Ramos (cell line): ENCODE measurements around the gene FUBP3.

ENCODE experiments used
- in situ Hi-C: fragments of 300-500 bp; cut with MboI; formaldehyde crosslinking; loops from one replicate; pipeline ENCODE4 v1.14.3; 2022; ENCODE audit warnings: low sequenced_read_pairs; ENCODE audit not compliant: unreplicated experiment

FUBP3 gene

DNA sequence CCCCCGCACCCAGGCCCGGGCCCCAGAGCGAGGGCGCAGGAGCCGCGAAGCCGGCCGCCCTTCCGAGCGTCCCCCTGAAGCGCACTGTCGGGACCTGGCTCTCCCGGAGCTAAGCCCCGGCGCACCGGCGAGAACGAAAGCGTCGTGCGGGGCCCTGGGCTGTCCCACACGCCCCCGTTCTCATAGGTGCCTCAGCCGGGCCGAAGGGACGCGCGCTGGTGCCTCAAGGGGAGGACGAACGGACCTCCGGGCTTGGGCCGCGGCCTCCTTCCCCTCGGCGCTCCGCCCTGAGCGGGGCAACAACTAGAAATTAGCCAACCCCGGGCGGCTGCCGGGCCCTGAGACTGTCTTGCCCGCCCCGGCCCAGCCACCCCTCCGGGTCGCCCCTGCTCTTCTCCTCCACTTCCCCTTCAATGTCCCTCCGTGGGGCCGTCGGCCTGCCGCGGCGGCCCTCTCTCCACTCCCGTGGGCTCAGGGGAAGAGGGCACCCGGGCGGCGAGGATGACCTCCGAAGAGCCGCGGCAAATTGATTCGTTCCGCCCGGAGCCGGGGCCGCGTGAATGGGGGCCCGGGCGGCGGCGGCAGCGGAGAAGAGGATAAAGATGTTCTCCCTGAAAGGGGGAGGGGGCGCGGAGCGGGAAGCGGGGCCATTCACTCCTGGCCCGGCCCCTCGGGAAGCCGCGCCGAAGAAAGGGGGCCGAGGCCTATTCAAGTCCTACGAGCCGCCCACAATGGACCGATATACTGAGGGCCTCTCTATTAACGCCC is 81.5 kb downstream of the FUBP3 start:
- in situ Hi-C loops = no loop called here

DNA sequence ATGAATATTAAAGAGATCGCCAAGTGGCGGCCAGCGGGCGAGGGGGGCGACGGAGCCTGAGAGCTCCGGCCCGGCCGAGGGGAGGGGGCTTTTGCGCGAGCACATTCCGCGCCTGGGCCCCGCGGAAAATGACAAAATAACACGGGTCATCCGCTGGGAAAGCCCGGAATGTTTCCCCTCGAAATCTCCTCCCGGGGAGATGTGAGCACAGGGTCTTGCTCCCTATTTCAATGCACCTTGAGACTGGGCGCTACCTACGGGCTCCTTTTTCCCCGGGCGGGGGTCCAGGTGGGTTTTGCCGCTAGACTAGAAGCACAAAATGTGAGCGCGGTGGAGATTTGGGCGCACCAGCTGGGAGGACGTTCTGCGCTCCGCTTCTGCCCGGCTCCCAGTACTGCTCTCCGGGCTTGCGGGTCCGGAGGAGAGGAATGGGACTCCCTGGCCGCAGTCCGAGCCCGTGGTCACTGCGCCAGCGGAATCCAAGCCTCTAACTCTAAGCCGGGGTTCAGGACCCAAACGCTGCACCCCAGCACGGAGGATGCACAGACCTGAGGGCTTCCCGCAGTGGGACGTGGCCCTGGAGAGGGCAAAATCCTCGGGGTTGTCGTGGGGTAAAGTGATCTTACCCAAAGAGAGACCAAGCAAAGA is 82.2 kb downstream of the FUBP3 start:
- in situ Hi-C loops = no loop called here

DNA sequence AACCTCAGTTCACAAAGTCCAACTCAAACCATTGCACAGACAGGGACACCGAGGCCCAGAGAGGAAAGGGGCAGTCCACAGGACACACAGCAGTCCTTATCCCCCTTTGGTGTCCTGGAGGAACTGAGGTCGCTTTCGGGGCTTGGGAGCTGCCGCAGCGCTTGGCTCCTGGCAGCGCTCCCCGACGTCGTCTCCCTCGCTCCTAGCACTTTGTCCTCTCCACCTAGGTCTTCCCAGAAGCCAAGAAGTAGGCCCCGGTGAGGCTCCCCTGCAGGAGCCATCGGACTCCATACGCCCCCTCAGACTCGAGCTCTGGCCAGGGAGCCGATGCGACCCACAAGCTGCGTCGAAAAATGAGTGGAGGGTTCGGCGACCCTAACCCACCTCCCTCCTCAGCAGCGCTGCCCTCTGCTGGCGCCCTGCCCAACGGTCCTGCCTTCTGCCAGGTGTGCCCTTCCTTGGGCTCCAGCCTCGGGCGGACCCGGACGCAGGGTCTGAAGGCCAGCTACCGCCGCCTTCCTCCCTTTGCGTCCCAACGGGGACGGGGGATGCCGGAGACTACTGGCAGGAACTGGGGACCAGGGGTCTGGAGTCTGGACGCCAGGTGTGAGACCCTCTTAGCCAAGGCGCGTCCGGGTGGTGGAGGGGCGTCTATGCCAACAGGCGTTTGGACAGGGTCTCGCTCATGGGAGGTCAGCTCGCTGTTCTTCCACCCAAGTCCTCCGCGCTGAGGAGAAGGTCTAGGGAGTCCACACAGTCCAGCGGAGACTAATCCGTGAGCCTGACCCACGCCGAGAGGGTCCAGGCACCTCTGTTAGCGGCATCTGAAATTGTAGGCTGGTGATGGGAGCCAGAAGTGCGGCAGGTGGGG is 83.0 kb downstream of the FUBP3 start:
- in situ Hi-C loops = no loop called here

DNA sequence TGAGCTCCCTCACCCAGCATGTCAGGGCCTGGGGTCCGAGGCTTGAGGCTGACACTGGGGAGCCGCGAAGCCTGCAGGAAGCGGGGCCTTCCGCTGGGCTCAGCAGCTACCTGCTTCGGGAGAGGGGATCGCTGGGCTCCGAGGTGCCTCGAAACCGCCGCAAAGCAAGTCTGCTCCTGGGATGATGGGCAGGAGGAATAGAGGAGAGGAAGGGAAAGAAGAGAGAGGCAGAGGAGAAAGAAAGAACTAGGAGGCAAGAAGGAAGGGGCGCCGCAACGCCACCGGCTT is 83.5 kb downstream of the FUBP3 start:
- in situ Hi-C loops = no loop called here

DNA sequence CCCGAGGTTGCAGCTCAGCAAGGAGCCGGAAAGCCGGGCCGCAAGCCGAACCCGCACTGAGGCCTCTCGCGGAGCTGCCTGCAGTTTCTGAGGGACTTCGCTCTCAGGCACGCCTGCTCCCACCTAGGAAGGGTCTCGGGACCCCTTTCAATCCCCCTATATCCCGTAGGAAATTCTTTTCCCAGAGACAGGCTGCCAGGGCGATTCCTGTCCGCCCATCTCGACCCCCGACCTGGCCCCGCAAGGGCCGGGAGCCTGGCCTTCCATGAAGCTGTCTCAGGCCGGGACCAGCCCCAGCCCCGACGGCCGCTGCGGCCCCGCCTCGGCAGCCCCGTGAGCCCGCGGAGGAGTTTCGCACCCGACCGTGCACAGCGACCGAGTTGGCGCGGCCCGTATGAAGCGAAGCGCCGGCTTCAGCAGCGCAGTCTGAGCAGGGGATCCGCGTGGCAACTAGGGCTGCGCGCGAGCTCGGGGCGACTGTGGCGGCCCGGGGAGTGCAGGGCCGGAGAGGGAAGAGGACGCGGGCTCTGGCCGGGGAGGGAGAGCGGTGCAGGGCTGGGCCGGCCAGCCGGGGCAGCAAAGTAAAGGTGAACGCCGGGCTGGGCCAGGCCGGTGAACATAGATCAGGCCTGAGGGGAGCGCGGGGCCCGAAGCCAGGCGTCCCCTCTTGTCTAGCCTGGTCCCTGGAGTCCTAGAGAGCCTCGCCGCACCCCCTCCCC is 84.0 kb downstream of the FUBP3 start:
- in situ Hi-C loops = no loop called here

DNA sequence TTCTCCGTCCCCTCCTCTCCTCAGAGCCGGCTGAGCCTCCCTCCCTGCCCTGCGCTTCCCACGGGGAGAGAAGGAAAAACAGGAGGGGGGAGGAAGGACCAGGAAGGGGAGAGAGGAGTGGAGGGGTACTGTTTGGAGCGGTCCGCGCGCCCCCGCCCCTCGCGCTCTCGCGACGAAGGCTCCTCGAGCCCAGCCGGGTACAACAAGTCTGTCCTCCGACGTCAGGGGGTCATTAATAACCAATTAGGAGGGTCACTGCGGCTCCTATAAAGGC is 84.5 kb downstream of the FUBP3 start:
- in situ Hi-C loops = no loop called here

DNA sequence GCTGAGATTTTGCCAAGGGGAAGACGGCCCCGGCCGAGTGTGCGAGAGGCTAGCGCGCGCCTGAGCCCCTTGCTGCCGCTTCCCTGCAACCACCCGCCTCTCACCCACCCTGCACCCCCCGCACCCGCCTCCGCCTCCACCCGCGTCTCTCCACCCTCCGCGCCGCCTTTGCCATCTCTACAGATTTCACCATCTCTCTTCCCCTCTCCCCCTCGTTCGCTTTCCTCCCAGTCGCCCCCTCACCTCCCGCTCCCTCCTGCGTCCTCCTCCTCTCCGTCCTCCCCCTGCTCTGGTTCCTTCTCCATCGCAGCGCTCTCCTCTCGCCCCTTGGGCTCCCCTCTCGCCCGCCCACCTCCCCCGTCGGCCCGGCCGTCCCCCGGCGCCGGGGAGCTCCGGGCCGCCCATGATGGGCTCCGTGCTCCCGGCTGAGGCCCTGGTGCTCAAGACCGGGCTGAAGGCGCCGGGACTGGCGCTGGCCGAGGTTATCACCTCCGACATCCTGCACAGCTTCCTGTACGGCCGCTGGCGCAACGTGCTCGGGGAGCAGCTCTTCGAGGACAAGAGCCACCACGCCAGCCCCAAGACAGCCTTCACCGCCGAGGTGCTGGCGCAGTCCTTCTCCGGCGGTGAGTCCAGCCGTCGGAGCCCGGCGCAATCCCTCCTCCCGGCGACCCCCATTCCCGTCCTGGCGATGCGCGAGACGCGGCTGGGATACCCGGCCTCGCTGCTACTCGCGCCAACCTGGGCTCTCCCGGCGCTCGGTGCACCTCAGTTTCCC is 85.1 kb downstream of the FUBP3 start, which contains the start of gene PRDM12:
Gene PRDM12 (plus strand): TSS at position 344 of the 778 bp plus-strand sequence. CDS start 60 bp downstream, at position 404.
- in situ Hi-C loops = no loop called here

DNA sequence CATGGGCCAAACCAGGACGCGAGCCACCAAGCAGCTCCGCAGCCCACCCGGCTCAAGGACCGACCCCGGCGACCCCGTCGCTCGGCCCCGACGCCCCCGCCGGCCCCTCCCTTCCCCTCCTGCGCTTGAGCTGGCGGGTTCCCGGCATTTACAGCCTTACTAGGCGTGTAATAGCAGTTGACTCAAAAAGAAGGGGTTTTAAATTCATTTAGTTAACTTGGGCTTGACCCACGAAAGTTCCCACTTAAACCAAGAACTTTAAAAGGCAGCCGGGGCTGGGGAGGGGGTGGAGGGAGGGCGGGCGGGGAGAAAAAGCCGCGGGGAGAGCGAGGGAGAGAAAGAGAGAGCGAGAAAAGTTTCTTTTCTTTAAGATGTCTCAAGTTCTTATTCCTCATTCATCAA is 85.7 kb downstream of the FUBP3 start:
- in situ Hi-C loops = no loop called here

DNA sequence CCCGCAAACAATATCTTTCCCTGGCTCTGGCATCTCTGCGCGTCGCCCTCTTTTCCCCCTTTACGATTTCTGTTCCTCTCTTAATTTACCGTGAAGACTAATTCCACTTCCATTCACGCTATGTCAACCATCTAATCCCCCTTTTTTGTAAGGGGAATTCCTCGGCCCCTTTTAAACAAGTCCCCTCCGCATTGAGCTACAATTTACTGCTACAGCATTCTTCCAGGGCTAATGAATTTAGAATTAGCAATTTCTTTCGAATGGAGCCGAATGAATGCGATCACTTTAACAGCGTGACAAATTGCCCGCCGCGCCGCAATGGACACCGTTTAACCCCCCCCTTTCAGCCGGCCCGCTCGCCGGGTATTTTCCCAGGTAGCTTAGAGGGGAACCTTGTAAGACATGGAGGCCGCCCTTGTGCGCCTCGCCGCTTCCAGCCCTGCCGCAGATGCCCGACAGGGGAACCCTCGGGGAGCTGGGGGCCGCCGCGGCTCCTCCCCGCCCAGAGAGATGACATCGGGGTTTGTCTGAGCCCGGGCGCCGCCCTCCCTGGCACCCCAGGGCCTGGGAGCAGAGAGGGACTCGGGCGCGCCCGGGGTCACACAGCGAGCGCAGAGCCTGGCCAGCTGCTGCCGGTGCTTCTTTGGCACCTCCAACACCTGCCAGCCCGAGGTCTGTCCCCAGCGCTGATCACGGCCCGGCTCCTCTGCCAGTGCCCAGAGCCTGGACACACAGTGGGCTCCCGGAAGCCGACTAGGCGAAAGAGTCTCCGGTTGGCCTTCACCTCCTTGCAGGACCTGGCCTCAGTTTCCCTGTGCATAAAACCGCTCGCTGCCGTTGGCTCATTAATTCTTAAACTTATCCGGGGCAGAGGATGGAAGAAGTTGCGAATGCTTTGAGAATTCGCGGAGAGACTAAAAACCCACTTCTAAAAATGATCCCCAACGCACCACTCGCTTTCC is 86.3 kb downstream of the FUBP3 start:
- in situ Hi-C loops = no loop called here

DNA sequence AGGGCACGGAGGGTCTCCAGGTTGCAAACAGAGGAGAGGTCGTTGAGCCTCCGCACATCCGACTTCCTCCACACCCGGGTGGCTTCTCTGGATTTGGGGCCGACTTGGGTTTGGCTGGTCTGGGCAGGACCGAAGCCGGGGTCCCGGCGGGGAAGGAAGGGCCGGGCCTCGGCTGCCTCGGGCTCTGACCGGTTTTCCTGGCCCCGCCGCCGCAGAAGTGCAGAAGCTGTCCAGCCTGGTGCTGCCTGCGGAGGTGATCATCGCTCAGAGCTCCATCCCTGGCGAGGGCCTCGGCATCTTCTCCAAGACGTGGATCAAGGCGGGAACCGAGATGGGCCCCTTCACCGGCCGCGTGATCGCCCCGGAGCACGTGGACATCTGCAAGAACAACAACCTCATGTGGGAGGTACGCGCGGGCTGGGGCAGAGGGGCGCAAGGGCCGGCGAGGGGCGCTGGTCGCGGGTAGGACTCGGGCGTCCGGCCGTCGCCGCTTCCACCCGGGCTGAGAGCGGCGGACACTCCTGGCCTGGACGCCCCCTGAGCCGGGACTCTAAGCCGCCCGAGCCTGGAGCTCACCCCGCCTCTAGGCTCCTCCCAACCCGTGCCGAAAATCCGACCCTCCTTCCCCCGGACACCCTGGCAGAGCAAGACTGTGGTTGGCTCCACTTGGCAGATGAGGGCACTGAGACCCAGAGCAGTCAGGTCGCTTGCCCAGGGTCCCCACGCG is 87.2 kb downstream of the FUBP3 start:
- in situ Hi-C loops = no loop called here

DNA sequence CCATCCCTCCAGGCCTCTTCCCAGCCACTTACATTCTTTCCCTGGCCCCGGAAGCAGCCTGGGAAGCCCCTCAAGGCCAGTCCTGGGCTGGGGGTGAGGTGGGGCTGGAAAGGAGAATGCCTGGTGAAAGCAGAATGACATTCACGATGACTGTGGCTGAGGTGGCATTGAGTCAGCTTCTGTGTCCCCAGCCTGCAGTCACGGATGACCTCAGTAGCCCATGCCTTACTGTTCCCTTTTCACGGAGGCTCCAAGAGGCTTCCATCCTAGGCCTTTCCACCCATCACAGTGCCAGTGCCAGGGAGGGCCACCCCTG is 87.7 kb downstream of the FUBP3 start:
- in situ Hi-C loops = no loop called here

DNA sequence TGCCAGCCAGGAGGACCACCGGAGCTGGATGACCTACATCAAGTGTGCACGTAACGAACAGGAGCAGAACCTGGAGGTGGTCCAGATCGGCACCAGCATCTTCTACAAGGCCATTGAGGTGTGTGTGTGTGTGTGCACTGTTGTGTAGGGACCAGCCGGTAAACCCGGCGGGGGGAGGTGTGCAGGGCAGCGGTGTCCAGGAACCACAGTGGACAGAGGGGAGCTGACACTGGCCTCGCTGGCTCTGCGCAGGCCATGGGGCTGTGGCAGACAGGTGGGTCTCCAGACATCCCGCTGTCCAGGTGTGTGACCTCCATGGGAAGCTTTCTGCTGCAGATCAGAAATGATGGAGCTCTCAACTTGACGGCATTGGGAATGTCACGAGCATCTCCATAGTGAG is 88.8 kb downstream of the FUBP3 start:
- in situ Hi-C loops = no loop called here

DNA sequence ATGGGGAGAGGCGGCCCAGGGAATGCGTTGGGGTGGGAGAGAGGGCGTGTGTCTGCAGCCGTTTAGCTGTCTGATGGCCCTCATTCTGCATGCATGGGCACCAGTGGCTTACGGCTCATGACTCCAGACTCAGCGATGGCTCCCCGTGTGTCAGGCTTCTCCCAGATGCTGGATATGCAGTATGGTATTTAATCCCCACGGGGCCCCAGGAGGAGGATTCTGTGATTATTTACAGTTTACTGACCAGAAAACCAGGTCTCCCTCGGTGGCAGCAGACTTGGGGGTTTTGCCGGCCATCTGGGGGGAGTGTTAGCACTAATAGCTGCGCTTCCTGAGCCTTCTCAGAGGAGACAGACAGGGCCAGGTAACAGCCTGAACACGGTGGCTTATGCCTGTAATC is 89.3 kb downstream of the FUBP3 start:
- in situ Hi-C loops = no loop called here

DNA sequence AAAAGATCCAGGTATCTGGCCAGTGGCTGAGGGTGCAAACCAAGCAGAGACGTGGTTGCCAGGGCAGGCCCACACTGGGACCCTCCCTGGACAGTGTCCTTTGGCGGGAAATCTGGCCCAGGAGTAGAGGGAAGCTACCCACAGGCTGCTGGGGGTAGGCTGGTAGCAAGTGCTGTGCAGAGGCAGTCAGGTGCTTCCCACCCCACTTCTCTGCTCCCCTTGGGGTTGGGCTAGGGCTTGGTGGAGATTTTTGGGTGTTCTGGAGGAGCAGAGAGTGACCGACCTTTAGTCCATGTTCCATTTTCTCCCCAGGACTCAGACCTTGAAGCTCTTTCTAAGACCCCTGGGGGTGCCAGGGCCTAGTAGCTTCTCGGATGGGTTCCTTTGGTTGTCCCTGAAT is 90.6 kb downstream of the FUBP3 start:
- in situ Hi-C loops = loop anchor here (5.0 kb wide), 1 partner anchor 203 kb away; no protein-coding TSS in a partner anchor

DNA sequence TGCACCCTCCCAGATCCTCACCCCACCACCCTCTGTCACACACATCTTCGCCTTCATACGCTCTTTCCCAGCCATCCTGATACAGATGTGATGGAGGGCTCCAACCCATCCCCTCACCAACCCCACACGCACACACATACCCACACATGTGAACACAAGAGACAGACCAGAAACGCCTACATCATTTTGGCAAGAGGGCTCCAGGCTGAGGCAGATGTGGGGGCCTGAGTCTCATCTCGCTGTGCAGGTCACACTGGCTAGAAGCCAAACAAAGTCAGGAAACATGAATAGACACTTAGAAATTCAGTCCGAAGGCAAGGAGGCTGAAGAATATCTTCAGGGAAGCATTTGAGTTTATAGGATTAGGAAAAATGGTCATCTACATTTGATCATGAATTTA is 91.3 kb downstream of the FUBP3 start:
- in situ Hi-C loops = loop anchor here (5.0 kb wide), 1 partner anchor 203 kb away; no protein-coding TSS in a partner anchor

DNA sequence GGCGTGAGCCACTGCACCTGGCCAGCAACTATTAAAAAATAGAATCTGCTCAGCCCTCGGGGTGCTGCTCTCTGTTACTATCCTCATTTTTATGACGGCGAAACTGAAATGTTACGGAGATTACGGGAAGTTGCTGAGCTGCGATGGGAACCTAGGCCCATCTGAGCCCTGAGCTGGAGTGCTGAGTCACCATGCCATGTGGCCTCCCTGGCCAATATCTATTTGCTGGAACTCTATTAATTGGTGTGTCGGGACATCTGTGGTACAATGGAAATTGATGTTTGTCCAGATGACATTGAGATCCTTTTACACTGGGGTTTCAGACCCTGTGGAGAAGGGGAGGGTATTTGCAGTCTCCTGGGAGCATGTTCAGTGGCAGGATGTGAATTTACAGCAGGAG is 93.1 kb downstream of the FUBP3 start:
- in situ Hi-C loops = loop anchor here (5.0 kb wide), 1 partner anchor 205 kb away; no protein-coding TSS in a partner anchor

DNA sequence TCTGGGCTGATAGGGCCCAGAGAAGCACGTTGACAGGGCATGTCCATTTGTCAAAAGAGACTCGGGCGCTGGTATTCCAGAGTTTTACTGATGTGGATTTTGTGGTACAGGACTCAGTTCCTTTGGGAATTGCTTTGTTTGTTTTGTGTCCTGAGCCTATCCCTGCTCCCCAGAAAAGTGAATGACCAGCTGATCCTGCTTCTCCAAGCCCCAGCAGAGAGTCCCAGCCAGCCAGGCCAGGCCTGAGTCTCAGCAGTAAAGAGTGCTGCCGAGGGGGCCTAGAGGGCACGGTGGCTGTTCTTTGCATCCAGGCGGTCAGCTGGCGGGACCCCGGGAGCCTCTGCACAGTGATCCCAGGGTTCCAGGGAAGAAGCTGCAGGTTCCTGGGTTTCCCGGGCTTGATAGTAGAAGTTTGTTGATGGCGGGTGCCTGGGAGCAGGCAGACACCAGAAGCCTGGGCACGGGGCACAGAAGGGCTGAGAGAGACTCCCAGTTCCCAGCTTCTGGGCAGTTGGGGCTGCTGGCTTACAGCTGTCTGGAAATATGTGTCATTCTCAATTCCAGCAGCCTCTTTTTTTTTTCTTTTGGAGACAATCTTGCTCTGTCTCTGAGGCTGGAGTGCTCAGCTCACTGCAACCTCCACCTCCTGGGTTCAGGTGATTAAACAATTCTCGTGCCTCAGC is 93.7 kb downstream of the FUBP3 start:
- in situ Hi-C loops = loop anchor here (5.0 kb wide), 1 partner anchor 206 kb away; no protein-coding TSS in a partner anchor

DNA sequence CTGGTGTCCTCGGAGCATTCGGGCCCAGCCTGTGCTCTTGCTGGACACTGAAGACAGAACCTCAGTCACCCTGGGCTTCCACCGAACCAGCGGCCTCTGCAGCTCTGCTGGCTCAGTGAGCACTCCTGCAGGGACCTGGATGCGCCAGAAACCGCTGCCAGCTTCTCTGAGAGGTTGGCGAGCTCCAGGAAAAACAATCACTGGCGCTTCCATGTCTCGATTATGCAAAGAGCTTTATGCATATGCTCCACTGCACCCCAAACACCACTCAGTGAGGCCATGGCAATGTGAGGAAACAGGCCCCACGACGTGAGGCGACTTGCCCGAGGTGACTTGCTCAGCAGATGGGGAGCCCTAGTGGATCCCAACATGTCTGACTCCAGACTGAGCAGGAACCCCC is 96.0 kb downstream of the FUBP3 start:
- in situ Hi-C loops = no loop called here
